ENCODE measurements around the gene AKAP13.
"Not testable (repeated sequence)": the region's sequence is repeated elsewhere in the genome, so short reads cannot be mapped to it uniquely, and the experiment has no call there.

Gene AKAP13

DNA sequence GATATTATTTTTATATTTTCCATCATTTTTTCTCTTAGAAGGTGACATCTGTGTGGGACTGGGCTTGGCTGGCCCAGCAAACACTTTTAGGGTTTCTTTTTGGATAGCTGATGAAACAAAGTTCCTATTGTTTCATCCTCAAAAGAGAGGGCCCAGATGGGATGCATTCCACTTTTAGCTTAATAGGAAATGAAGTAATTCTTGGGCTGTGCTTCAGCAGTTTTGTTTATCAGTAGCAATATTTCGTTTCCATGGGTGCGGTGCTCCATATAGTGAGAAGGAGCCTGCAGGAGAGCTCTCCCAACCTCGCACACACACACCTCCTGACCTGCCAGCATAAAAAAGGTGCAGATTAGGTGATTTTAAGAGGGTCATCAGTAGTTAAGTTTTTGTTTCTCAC, 147.5 kb downstream of the AKAP13 start:
- TF ChIP-seq, protein P1, sequence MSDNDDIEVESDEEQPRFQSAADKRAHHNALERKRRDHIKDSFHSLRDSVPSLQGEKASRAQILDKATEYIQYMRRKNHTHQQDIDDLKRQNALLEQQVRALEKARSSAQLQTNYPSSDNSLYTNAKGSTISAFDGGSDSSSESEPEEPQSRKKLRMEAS (IDR thresholded peaks at IDR 0.05; ENCODE audit: low read depth, low read length) = no peak
- TF ChIP-seq POLR2A (IDR thresholded peaks at IDR 0.05; ENCODE audit: extremely low read depth, insufficient read length) = no peak
- TF ChIP-seq MYC (IDR thresholded peaks at IDR 0.05; ENCODE audit: low read depth, low read length) = no peak
- TF ChIP-seq, protein P2, sequence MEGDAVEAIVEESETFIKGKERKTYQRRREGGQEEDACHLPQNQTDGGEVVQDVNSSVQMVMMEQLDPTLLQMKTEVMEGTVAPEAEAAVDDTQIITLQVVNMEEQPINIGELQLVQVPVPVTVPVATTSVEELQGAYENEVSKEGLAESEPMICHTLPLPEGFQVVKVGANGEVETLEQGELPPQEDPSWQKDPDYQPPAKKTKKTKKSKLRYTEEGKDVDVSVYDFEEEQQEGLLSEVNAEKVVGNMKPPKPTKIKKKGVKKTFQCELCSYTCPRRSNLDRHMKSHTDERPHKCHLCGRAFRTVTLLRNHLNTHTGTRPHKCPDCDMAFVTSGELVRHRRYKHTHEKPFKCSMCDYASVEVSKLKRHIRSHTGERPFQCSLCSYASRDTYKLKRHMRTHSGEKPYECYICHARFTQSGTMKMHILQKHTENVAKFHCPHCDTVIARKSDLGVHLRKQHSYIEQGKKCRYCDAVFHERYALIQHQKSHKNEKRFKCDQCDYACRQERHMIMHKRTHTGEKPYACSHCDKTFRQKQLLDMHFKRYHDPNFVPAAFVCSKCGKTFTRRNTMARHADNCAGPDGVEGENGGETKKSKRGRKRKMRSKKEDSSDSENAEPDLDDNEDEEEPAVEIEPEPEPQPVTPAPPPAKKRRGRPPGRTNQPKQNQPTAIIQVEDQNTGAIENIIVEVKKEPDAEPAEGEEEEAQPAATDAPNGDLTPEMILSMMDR (IDR thresholded peaks at IDR 0.05; ENCODE audit: low read depth, low read length) = no peak
- DNase-seq (ENCODE audit: low read depth) = no peak
- no peak overlapping the region for H3K4me3 ChIP-seq (ENCODE audit: low read depth, low read length)

DNA sequence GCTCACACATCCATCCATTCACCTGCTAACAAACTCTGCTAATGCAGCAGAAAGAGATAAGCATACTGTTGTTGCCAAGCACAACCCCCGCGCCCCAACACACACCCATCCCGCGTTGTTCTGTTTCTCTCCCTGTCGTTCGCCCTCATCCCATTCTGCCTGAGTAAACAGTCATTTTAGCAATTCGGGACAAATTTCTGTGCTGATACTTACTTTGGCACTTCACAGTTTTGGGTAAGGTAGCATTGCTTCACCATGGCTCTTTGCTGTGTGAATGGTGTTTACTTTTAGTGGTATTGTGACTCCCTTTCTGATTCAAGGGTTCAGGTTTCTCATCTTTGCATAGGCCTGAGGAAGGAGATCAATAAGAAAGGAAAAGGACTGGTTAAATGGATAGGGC, 149.7 kb downstream of the AKAP13 start:
- TF ChIP-seq POLR2A (IDR thresholded peaks at IDR 0.05; ENCODE audit: extremely low read depth, insufficient read length) (no peak), MYC (IDR thresholded peaks at IDR 0.05; ENCODE audit: low read depth, low read length) (no peak)
- TF ChIP-seq, protein P1 (IDR thresholded peaks at IDR 0.05; ENCODE audit: low read depth, low read length) = no peak
- TF ChIP-seq, protein P2 (IDR thresholded peaks at IDR 0.05; ENCODE audit: low read depth, low read length) = no peak
- no peak overlapping the region for H3K4me3 ChIP-seq (ENCODE audit: low read depth, low read length)
- DNase-seq (ENCODE audit: low read depth) = no peak

DNA sequence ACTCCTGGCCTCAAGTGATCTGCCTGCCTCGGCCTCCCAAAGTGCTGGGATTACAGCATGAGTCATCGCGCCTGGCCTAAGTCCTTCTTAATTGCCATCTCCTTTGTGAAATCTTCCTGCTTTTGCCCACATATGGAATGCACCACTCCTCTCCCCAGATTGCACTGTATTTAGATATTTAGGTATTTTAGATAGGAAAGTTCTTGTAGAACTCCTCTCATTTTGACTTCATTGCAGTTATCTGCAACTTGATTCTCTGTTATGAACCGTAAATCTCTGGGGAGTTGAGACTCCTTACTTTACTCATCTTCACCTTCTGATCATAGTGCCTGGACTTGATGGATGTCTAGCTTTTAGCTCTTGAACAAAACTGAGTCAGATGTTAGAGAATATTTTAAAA, 150.7 kb downstream of the AKAP13 start:
- TF ChIP-seq, protein P2 (IDR thresholded peaks at IDR 0.05; ENCODE audit: low read depth, low read length) = no peak
- no peak for TF ChIP-seq MYC (IDR thresholded peaks at IDR 0.05; ENCODE audit: low read depth, low read length)
- no peak for TF ChIP-seq POLR2A (IDR thresholded peaks at IDR 0.05; ENCODE audit: extremely low read depth, insufficient read length)
- TF ChIP-seq, protein P1 (IDR thresholded peaks at IDR 0.05; ENCODE audit: low read depth, low read length) = no peak
- no peak for DNase-seq (ENCODE audit: low read depth)
- H3K4me3 ChIP-seq (ENCODE audit: low read depth, low read length) = no peak overlapping the region

DNA sequence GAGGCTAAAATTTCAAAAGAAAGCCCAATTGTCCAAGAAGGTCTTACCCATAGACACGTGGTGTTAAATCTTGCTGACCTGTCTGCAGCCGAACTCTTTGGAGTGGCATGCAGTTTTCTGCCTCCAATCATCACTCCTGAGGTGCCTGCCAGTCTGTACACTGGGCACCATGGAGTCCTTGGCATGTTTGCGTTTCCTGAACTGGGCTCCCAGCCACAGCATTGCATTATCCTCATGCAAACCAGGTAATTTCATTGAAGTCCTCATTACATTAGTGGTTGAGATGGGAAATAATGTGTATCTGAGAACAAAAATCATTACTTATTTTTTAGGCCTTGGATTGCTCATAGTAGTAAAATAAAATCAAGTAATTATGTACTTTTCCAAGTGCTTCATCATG, 152.3 kb downstream of the AKAP13 start:
- no peak overlapping the region for H3K4me3 ChIP-seq (ENCODE audit: low read depth, low read length)
- TF ChIP-seq, protein P2 (IDR thresholded peaks at IDR 0.05; ENCODE audit: low read depth, low read length) = no peak
- TF ChIP-seq MYC (IDR thresholded peaks at IDR 0.05; ENCODE audit: low read depth, low read length) = no peak
- no peak for TF ChIP-seq POLR2A (IDR thresholded peaks at IDR 0.05; ENCODE audit: extremely low read depth, insufficient read length)
- TF ChIP-seq, protein P1 (IDR thresholded peaks at IDR 0.05; ENCODE audit: low read depth, low read length) = no peak
- no peak for DNase-seq (ENCODE audit: low read depth)

DNA sequence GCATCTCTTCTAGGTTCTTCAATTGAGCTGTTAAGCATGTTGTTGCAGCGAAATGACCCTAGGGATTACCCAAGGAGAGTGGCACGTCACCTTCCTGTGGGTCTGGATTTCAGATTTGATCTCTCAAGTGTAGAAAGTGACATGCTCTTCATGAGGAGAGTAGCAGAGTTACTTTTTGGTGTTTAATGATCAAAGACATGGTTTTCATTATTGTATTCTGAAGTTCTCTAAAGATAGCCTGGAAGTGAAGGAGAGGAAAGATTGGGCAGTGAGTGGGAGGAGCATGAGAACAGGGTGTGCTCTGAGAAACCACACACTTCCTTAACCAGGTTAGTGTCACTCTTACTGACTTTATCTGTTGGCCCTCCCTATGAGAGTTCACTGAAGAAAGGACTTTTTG, 153.6 kb downstream of the AKAP13 start:
- TF ChIP-seq MYC (IDR thresholded peaks at IDR 0.05; ENCODE audit: low read depth, low read length) = no peak
- TF ChIP-seq, protein P1 (IDR thresholded peaks at IDR 0.05; ENCODE audit: low read depth, low read length) = 0 out of 2 replicates have a peak, but pooled peaks have one; percentile 16
- H3K4me3 ChIP-seq (ENCODE audit: low read depth, low read length) = no peak overlapping the region
- peak; percentile 65 for DNase-seq (ENCODE audit: low read depth)

DNA sequence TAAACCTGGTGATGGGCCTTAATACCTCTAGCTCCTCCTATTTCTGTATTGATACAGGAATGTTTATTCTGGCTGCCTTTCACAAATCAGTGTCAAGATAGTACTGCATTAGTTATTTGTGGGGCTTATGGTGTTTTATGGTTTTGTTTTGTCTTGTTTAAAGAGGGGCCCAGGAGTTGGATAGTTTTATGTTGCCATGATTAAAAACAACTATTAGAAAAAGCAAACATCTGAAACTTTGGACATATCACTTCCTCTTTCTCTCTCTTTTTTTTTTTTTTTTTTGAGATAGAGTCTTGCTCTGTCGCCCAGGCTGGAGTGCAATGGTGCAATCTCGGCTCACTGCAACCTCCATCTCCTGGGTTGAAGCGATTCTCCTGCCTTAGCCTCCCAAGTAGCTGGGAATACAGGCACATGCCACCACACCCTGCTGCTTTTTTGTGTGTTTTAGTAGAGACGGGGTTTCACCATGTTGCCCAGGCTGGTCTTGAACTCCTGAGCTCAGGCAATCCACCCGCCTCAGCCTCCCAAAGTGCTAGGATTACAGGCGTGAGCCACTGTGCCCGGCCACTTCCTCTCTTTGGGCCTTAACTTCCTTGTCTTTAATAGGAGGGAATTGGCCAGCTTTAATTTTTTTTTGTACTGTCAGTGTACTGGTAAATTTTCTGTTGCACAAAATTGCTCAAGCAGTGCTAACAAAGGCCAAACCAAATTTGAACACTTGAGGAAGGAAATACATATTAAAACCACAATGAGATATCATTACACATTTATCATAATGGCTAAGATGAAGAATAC, 155.3 kb downstream of the AKAP13 start:
- not testable (repeated sequence) for H3K4me3 ChIP-seq (ENCODE audit: low read depth, low read length)
- peak; percentile 59 for DNase-seq (ENCODE audit: low read depth)

All from NB4 (cell line).